GM23338 (cell line): ENCODE data around the gene ZNF350.

Experiments
- EZH2phosphoT487 ChIP-seq: fragments of 200-600 bp; sonication (generic); IDR thresholded peaks from one replicate; pipeline ENCODE4 v1.8.1; 2018; ENCODE audit warnings: antibody characterized with exemption; ENCODE audit not compliant: unreplicated experiment
- POLR2AphosphoS5 ChIP-seq: IDR thresholded peaks from 2 replicates; pipeline ENCODE4 v1.6.1; 2016; ENCODE audit warnings: antibody characterized with exemption, low read depth
- STAT1 ChIP-seq: IDR thresholded peaks from one replicate; pipeline ENCODE4 v1.6.1; 2016; ENCODE audit warnings: antibody characterized with exemption; ENCODE audit not compliant: unreplicated experiment
- TF ChIP-seq, protein P1 (sequence below): IDR thresholded peaks from one replicate; pipeline ENCODE4 v1.6.1; 2018; ENCODE audit warnings: antibody characterized with exemption; ENCODE audit not compliant: unreplicated experiment
- TF ChIP-seq, protein P2 (sequence below), 2 experiments: fragments of 200-600 bp in 1 of 2; sonication (generic) in 1 of 2; conservative IDR thresholded peaks; 2 replicates each; pipeline versions ENCODE4 v1.5.1 to v1.6.1; 2016 to 2017; ENCODE audit warnings: antibody characterized with exemption in 2 of 2, low read depth in 2 of 2, mild to moderate bottlenecking in 2 of 2, moderate library complexity in 1 of 2

DNA sequence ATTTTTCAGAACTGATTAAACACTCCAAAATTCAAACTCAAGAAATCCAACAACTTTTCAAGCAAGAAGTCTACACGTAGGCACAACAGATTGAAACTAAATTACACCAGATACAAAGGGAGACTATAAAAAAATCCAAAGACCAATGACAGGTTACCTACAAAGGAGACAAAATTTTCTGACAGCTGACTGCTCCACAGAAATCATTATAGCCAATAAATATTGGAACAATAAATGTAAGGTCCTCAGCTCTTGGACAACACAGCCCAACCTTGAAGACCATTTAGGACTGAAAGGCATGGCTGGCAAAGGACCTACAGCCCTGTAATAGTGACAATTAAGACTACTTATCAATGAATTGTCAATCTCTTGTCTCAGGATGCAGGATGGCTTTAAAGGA is 15.9 kb downstream of the ZNF350 start:
- TF ChIP-seq EZH2phosphoT487 (no peak), POLR2AphosphoS5 (no peak), STAT1 (no peak)
- TF ChIP-seq, protein P1, sequence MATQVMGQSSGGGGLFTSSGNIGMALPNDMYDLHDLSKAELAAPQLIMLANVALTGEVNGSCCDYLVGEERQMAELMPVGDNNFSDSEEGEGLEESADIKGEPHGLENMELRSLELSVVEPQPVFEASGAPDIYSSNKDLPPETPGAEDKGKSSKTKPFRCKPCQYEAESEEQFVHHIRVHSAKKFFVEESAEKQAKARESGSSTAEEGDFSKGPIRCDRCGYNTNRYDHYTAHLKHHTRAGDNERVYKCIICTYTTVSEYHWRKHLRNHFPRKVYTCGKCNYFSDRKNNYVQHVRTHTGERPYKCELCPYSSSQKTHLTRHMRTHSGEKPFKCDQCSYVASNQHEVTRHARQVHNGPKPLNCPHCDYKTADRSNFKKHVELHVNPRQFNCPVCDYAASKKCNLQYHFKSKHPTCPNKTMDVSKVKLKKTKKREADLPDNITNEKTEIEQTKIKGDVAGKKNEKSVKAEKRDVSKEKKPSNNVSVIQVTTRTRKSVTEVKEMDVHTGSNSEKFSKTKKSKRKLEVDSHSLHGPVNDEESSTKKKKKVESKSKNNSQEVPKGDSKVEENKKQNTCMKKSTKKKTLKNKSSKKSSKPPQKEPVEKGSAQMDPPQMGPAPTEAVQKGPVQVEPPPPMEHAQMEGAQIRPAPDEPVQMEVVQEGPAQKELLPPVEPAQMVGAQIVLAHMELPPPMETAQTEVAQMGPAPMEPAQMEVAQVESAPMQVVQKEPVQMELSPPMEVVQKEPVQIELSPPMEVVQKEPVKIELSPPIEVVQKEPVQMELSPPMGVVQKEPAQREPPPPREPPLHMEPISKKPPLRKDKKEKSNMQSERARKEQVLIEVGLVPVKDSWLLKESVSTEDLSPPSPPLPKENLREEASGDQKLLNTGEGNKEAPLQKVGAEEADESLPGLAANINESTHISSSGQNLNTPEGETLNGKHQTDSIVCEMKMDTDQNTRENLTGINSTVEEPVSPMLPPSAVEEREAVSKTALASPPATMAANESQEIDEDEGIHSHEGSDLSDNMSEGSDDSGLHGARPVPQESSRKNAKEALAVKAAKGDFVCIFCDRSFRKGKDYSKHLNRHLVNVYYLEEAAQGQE: no peak
- TF ChIP-seq, protein P2, sequence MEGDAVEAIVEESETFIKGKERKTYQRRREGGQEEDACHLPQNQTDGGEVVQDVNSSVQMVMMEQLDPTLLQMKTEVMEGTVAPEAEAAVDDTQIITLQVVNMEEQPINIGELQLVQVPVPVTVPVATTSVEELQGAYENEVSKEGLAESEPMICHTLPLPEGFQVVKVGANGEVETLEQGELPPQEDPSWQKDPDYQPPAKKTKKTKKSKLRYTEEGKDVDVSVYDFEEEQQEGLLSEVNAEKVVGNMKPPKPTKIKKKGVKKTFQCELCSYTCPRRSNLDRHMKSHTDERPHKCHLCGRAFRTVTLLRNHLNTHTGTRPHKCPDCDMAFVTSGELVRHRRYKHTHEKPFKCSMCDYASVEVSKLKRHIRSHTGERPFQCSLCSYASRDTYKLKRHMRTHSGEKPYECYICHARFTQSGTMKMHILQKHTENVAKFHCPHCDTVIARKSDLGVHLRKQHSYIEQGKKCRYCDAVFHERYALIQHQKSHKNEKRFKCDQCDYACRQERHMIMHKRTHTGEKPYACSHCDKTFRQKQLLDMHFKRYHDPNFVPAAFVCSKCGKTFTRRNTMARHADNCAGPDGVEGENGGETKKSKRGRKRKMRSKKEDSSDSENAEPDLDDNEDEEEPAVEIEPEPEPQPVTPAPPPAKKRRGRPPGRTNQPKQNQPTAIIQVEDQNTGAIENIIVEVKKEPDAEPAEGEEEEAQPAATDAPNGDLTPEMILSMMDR (conservative IDR thresholded peaks at IDR 0.05; ENCODE audit: low read depth in 2 of 2): no peak
